ENCODE results near the gene IL12RB1. TPM values are rescaled to one million over a fixed set of nuclear protein-coding genes. Genes with fewer than 3 reads are reported as not detected.
A peak's percentile ranks its signal among the peaks of the same experiment; 100 is the strongest.
"Not testable (repeated sequence)": the region's sequence is repeated elsewhere in the genome, so short reads cannot be mapped to it uniquely, and the experiment has no call there.

Gene IL12RB1
- total and polyA plus RNA-seq, 11 donors = 0.19 to 8.1 (median 0.55) TPM; not detected in 2

GRCh38 chr19:18045307-18046050 is 41.3 kb downstream of the IL12RB1 start:
- Histone ChIP-seq H3K36me3 (no peaks in the 10 kb centered on the region), H3K4me1 (peaks cover 0 to 41% (median 27%) of the 10 kb centered on the region in 12 donors), H3K27me3 (no peaks in the 10 kb centered on the region), H3K27ac (peak overlapping the region; percentile 62 to 93 (median 78)), H3K4me3 (peak overlapping the region in 11 of 12 donors; percentile 3 to 60 (median 52)), H3K9me3 (peaks cover 0 to 7% (median 0%) of the 10 kb centered on the region in 12 donors)
- WGBS, 4 donors = 59 to 77% (median 74%) methylated on average over 7 of the region's 7 CpGs
- DNase-seq (no peak), ATAC-seq (no peak)
- intact Hi-C loops (cut with DNase I) = loop anchor here in 1 of 10 donors (2.0 kb wide), 1 partner anchor 23 kb away; no protein-coding TSS in a partner anchor
- peak in 1 of 2 donors; percentile 1 for TF ChIP-seq POLR2A (IDR thresholded peaks at IDR 0.05)
- TF ChIP-seq, protein P1, sequence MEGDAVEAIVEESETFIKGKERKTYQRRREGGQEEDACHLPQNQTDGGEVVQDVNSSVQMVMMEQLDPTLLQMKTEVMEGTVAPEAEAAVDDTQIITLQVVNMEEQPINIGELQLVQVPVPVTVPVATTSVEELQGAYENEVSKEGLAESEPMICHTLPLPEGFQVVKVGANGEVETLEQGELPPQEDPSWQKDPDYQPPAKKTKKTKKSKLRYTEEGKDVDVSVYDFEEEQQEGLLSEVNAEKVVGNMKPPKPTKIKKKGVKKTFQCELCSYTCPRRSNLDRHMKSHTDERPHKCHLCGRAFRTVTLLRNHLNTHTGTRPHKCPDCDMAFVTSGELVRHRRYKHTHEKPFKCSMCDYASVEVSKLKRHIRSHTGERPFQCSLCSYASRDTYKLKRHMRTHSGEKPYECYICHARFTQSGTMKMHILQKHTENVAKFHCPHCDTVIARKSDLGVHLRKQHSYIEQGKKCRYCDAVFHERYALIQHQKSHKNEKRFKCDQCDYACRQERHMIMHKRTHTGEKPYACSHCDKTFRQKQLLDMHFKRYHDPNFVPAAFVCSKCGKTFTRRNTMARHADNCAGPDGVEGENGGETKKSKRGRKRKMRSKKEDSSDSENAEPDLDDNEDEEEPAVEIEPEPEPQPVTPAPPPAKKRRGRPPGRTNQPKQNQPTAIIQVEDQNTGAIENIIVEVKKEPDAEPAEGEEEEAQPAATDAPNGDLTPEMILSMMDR (IDR thresholded peaks at IDR 0.05) = no peak

- Histone ChIP-seq H3K27ac (peak overlapping the region; percentile 62 to 93 (median 78)), H3K36me3 (no peaks in the 10 kb centered on the region), H3K4me3 (peak overlapping the region; percentile 3 to 60 (median 50)), H3K27me3 (no peaks in the 10 kb centered on the region), H3K4me1 (peaks cover 0 to 36% (median 23%) of the 10 kb centered on the region in 12 donors), H3K9me3 (peaks cover 0 to 7% (median 0%) of the 10 kb centered on the region in 12 donors)
- peak in 1 of 2 donors; percentile 17 for TF ChIP-seq POLR2A (IDR thresholded peaks at IDR 0.05)
- TF ChIP-seq, protein P1 (IDR thresholded peaks at IDR 0.05) = no peak
- intact Hi-C loops (cut with DNase I) = loop anchor here in 1 of 10 donors (2.0 kb wide), 1 partner anchor 22 kb away; no protein-coding TSS in a partner anchor
- ATAC-seq (peak; percentile 37 to 63 (median 55)), DNase-seq (peak; percentile 71 to 87 (median 85))
- WGBS, 4 donors = 7 to 13% (median 9%) methylated on average over 12 of the region's 12 CpGs
Measured at GRCh38 chr19:18044825-18045304, 41.9 kb downstream of the IL12RB1 start.

DNA sequence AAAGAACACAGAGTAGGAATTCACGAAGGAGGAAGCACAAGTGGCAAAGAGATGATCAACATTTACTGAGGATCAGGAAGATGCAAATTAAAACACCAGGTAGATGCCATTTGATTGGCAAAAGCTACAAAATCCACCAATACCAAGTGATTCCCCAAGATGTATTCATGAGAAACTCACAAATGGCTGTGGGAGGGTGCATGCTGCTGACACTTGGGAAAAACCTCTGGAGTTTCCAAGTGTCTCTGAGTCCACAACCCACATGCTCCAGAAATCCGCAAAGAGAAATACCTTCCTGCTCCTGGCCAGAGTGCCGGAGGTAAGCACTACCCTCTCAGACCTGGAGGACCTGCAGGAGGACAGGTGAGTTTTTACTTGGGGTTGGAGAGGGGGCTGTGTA is 43.1 kb downstream of the IL12RB1 start:
- no peak for ATAC-seq
- no peak overlapping the region for H3K4me3 ChIP-seq
- no peak overlapping the region for H3K27ac ChIP-seq
- no peak for TF ChIP-seq POLR2A (IDR thresholded peaks at IDR 0.05)
- TF ChIP-seq, protein P1 (IDR thresholded peaks at IDR 0.05) = no peak
- H3K36me3 ChIP-seq = no peaks in the 10 kb centered on the region
- 85 to 97% (median 94%) methylated on average over 3 of the region's 3 CpGs for WGBS, 4 donors
- intact Hi-C loops (cut with DNase I) = loop anchor here in 1 of 10 donors (2.0 kb wide), 1 partner anchor 21 kb away; no protein-coding TSS in a partner anchor
- H3K4me1 ChIP-seq = peaks cover 0 to 24% (median 11%) of the 10 kb centered on the region in 12 donors
- H3K9me3 ChIP-seq = peaks cover 0 to 7% (median 0%) of the 10 kb centered on the region in 12 donors
- DNase-seq = no peak
- no peaks in the 10 kb centered on the region for H3K27me3 ChIP-seq

- intact Hi-C loops (cut with DNase I) = no loop called here
- H3K4me3 ChIP-seq = no peak overlapping the region
Measured at GRCh38 chr19:18041054-18041453, 45.7 kb downstream of the IL12RB1 start.

DNA sequence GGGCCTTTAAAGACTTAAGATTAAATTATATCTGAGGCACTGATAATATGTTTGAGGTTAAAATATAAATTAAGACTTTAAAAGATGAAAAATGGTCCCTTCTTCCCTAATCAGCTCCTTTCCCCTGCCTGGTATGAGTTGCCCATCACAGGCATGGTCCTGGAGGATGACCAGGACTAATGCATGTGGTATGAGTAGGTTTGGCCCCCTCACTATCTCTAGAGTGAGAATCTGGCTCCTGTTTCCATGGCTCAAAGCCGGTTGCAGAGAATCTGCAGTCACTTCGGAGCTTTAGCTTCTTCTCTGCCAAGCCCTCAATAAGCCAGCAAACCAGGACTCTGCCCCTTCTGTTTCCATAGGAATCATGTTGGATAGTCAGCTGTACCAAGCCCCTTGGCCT is 54.6 kb downstream of the IL12RB1 start:
- H3K4me1 ChIP-seq = peaks cover 0 to 15% (median 0%) of the 10 kb centered on the region in 12 donors
- DNase-seq; H3K9me3 ChIP-seq; H3K27me3 ChIP-seq; intact Hi-C loops (cut with DNase I); H3K36me3 ChIP-seq; H3K4me3 ChIP-seq; H3K27ac ChIP-seq: not testable (repeated sequence)
- 45 to 50% (median 48%) methylated on average over 2 of the region's 2 CpGs for WGBS, 4 donors
- peak in 2 of 4 donors; percentile 34 to 49 for ATAC-seq

More at GRCh38 chr19:18041054-18041453, 45.7 kb downstream of the IL12RB1 start:
- WGBS, 4 donors = 66 to 97% (median 86%) methylated on average over 2 of the region's 2 CpGs
- peaks cover 0 to 21% (median 10%) of the 10 kb centered on the region in 12 donors for H3K4me1 ChIP-seq
- TF ChIP-seq POLR2A (IDR thresholded peaks at IDR 0.05) = no peak
- TF ChIP-seq, protein P1 (IDR thresholded peaks at IDR 0.05) = no peak
- no peaks in the 10 kb centered on the region for H3K27me3 ChIP-seq
- ATAC-seq = no peak
- no peak overlapping the region for H3K27ac ChIP-seq
- no peak for DNase-seq
- H3K9me3 ChIP-seq = peaks cover 0 to 7% (median 0%) of the 10 kb centered on the region in 12 donors
- no peaks in the 10 kb centered on the region for H3K36me3 ChIP-seq

- ATAC-seq = peak in 3 of 4 donors; percentile 22 to 47 (median 38)
- H3K36me3 ChIP-seq; H3K9me3 ChIP-seq; H3K27me3 ChIP-seq; intact Hi-C loops (cut with DNase I); DNase-seq; H3K4me3 ChIP-seq: not testable (repeated sequence)
- peaks cover 0 to 15% (median 0%) of the 10 kb centered on the region in 12 donors for H3K4me1 ChIP-seq
- peak overlapping the region in 2 of 12 donors; percentile 9 to 49 for H3K27ac ChIP-seq
- WGBS, 4 donors = 80 to 85% (median 82%) methylated on average over 5 of the region's 5 CpGs
Measured at GRCh38 chr19:18031401-18031800, 55.3 kb downstream of the IL12RB1 start.

Measured in heart left ventricle (tissue), 16 donors.